Measurements from ENCODE around the gene DOK7. TPM values are rescaled to one million over a fixed set of nuclear protein-coding genes. Genes with fewer than 3 reads are reported as not detected.

The DOK7 gene
- total and polyA plus RNA-seq, 9 donors, result 11.4 to 23.9 (median 17.6) TPM

- Histone ChIP-seq H3K36me3 (ENCODE audit: control insufficient read depth, insufficient read depth, low read length) (peaks cover 76% of the 10 kb centered on the region), H3K27ac (ENCODE audit: low read length) (no peak overlapping the region), H3K9me3 (replicated peaks; ENCODE audit: control insufficient read depth, low read depth, low read length) (no peaks in the 10 kb centered on the region), H3K4me1 (ENCODE audit: control insufficient read depth, insufficient read depth, low read length) (peaks cover 13% of the 10 kb centered on the region), H3K27me3 (ENCODE audit: control insufficient read depth, insufficient read depth, low read length) (no peaks in the 10 kb centered on the region), H3K4me3 (ENCODE audit: low read length) (no peak overlapping the region)
- DNase-seq, result no peak
- 90% methylated on average over 17 of the region's 24 CpGs for WGBS (ENCODE audit: insufficient coverage)
Measured at GRCh38 chr4:3426465-3427133, 36.5 kb upstream of the DOK7 start.

GRCh38 chr4:3427134-3427476, 36.0 kb upstream of the DOK7 start:
- no peaks in the 10 kb centered on the region for H3K27me3 ChIP-seq (ENCODE audit: control insufficient read depth, insufficient read depth, low read length)
- peaks cover 79% of the 10 kb centered on the region for H3K36me3 ChIP-seq (ENCODE audit: control insufficient read depth, insufficient read depth, low read length)
- 92% methylated on average over 9 of the region's 9 CpGs for WGBS (ENCODE audit: insufficient coverage)
- no peaks in the 10 kb centered on the region for H3K9me3 ChIP-seq (replicated peaks; ENCODE audit: control insufficient read depth, low read depth, low read length)
- H3K27ac ChIP-seq (ENCODE audit: low read length), result no peak overlapping the region
- no peak for DNase-seq
- H3K4me3 ChIP-seq (ENCODE audit: low read length), result no peak overlapping the region
- peaks cover 13% of the 10 kb centered on the region for H3K4me1 ChIP-seq (ENCODE audit: control insufficient read depth, insufficient read depth, low read length)

- Histone ChIP-seq H3K4me1 (ENCODE audit: control insufficient read depth, insufficient read depth, low read length) (peaks cover 13% of the 10 kb centered on the region), H3K27ac (ENCODE audit: low read length) (no peak overlapping the region), H3K4me3 (ENCODE audit: low read length) (no peak overlapping the region), H3K36me3 (ENCODE audit: control insufficient read depth, insufficient read depth, low read length) (peaks cover 72% of the 10 kb centered on the region), H3K9me3 (replicated peaks; ENCODE audit: control insufficient read depth, low read depth, low read length) (no peaks in the 10 kb centered on the region), H3K27me3 (ENCODE audit: control insufficient read depth, insufficient read depth, low read length) (no peaks in the 10 kb centered on the region)
- DNase-seq, result no peak
- WGBS (ENCODE audit: insufficient coverage), result 85% methylated on average over 10 of the region's 17 CpGs
Measured at GRCh38 chr4:3427706-3428446, 35.2 kb upstream of the DOK7 start.

- no peaks in the 10 kb centered on the region for H3K9me3 ChIP-seq (replicated peaks; ENCODE audit: control insufficient read depth, low read depth, low read length)
- 84% methylated on average over 12 of the region's 12 CpGs for WGBS (ENCODE audit: insufficient coverage)
- H3K4me1 ChIP-seq (ENCODE audit: control insufficient read depth, insufficient read depth, low read length), result peaks cover 8% of the 10 kb centered on the region
- no peak overlapping the region for H3K4me3 ChIP-seq (ENCODE audit: low read length)
- peaks cover 61% of the 10 kb centered on the region for H3K36me3 ChIP-seq (ENCODE audit: control insufficient read depth, insufficient read depth, low read length)
- H3K27me3 ChIP-seq (ENCODE audit: control insufficient read depth, insufficient read depth, low read length), result no peaks in the 10 kb centered on the region
- no peak for DNase-seq
- no peak overlapping the region for H3K27ac ChIP-seq (ENCODE audit: low read length)
Measured at GRCh38 chr4:3429651-3430050, 33.5 kb upstream of the DOK7 start.

GRCh38 chr4:3430524-3430923, 32.6 kb upstream of the DOK7 start:
- 79% methylated on average over 13 of the region's 21 CpGs for WGBS (ENCODE audit: insufficient coverage)
- H3K9me3 ChIP-seq (replicated peaks; ENCODE audit: control insufficient read depth, low read depth, low read length), result no peaks in the 10 kb centered on the region
- no peak overlapping the region for H3K4me3 ChIP-seq (ENCODE audit: low read length)
- DNase-seq, result no peak
- H3K27ac ChIP-seq (ENCODE audit: low read length), result no peak overlapping the region
- H3K27me3 ChIP-seq (ENCODE audit: control insufficient read depth, insufficient read depth, low read length), result no peaks in the 10 kb centered on the region
- peaks cover 4% of the 10 kb centered on the region for H3K4me1 ChIP-seq (ENCODE audit: control insufficient read depth, insufficient read depth, low read length)
- peaks cover 59% of the 10 kb centered on the region for H3K36me3 ChIP-seq (ENCODE audit: control insufficient read depth, insufficient read depth, low read length)

GRCh38 chr4:3431446-3431993, 31.6 kb upstream of the DOK7 start:
- Histone ChIP-seq H3K9me3 (replicated peaks; ENCODE audit: control insufficient read depth, low read depth, low read length) (no peaks in the 10 kb centered on the region), H3K36me3 (ENCODE audit: control insufficient read depth, insufficient read depth, low read length) (peaks cover 56% of the 10 kb centered on the region), H3K4me3 (ENCODE audit: low read length) (no peak overlapping the region), H3K27me3 (ENCODE audit: control insufficient read depth, insufficient read depth, low read length) (no peaks in the 10 kb centered on the region), H3K4me1 (ENCODE audit: control insufficient read depth, insufficient read depth, low read length) (peaks cover 12% of the 10 kb centered on the region), H3K27ac (ENCODE audit: low read length) (no peak overlapping the region)
- 90% methylated on average over 27 of the region's 28 CpGs for WGBS (ENCODE audit: insufficient coverage)
- DNase-seq, result no peak

- Histone ChIP-seq H3K27me3 (ENCODE audit: control insufficient read depth, insufficient read depth, low read length) (no peaks in the 10 kb centered on the region), H3K36me3 (ENCODE audit: control insufficient read depth, insufficient read depth, low read length) (peaks cover 48% of the 10 kb centered on the region), H3K4me1 (ENCODE audit: control insufficient read depth, insufficient read depth, low read length) (peaks cover 20% of the 10 kb centered on the region), H3K9me3 (replicated peaks; ENCODE audit: control insufficient read depth, low read depth, low read length) (no peaks in the 10 kb centered on the region), H3K4me3 (ENCODE audit: low read length) (no peak overlapping the region), H3K27ac (ENCODE audit: low read length) (no peak overlapping the region)
- DNase-seq, result no peak
- WGBS (ENCODE audit: insufficient coverage), result 79% methylated on average over 16 of the region's 16 CpGs
Measured at GRCh38 chr4:3432381-3432790, 30.7 kb upstream of the DOK7 start.

GRCh38 chr4:3433138-3433869, 29.8 kb upstream of the DOK7 start:
- Histone ChIP-seq H3K4me3 (ENCODE audit: low read length) (no peak overlapping the region), H3K9me3 (replicated peaks; ENCODE audit: control insufficient read depth, low read depth, low read length) (no peaks in the 10 kb centered on the region), H3K27ac (ENCODE audit: low read length) (no peak overlapping the region), H3K36me3 (ENCODE audit: control insufficient read depth, insufficient read depth, low read length) (peaks cover 40% of the 10 kb centered on the region), H3K27me3 (ENCODE audit: control insufficient read depth, insufficient read depth, low read length) (no peaks in the 10 kb centered on the region), H3K4me1 (ENCODE audit: control insufficient read depth, insufficient read depth, low read length) (peaks cover 30% of the 10 kb centered on the region)
- DNase-seq, result no peak
- 92% methylated on average over 23 of the region's 32 CpGs for WGBS (ENCODE audit: insufficient coverage)

- DNase-seq, result no peak
- H3K4me1 ChIP-seq (ENCODE audit: control insufficient read depth, insufficient read depth, low read length), result peaks cover 39% of the 10 kb centered on the region
- WGBS (ENCODE audit: insufficient coverage), result 56% methylated on average over 15 of the region's 16 CpGs
- no peaks in the 10 kb centered on the region for H3K9me3 ChIP-seq (replicated peaks; ENCODE audit: control insufficient read depth, low read depth, low read length)
- no peak overlapping the region for H3K4me3 ChIP-seq (ENCODE audit: low read length)
- no peaks in the 10 kb centered on the region for H3K27me3 ChIP-seq (ENCODE audit: control insufficient read depth, insufficient read depth, low read length)
- no peak overlapping the region for H3K27ac ChIP-seq (ENCODE audit: low read length)
- H3K36me3 ChIP-seq (ENCODE audit: control insufficient read depth, insufficient read depth, low read length), result peaks cover 28% of the 10 kb centered on the region
Measured at GRCh38 chr4:3434881-3435685, 28.0 kb upstream of the DOK7 start.

Measured in muscle of leg (tissue), 11 donors.